CMK (cell line): ENCODE data around the gene FREM2.

Source experiments
- DNase-seq: peaks from one replicate; pipeline ENCODE4 v3.0.0-alpha.2; 2010; ENCODE audit warnings: low read depth

The FREM2 gene

DNA sequence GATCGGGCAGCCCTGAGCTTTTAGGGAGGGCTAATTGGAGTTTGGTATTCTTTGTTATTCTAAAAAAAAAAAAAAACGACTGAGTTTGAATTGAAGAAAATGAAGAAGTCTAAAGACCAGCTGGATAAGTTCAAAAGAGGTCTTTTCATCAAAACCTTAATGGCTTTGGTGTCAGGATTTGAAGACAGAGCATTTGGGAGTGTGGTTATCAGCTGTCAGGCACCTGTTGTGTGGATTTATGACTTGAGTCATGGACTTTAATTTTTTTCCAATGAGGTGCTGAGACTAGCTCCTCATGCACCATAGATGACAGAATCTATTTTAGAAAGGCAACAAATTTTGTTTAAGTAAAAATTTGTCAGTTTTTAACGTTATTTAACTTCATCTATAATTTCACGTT lies 72.5 kb downstream of the FREM2 start:
- no peak for DNase-seq

- no peak for DNase-seq
Observed at GRCh38 chr13:38763446-38764381, 76.8 kb downstream of the FREM2 start.

GRCh38 chr13:38766799-38767198 lies 79.9 kb downstream of the FREM2 start:
- no peak for DNase-seq

DNA sequence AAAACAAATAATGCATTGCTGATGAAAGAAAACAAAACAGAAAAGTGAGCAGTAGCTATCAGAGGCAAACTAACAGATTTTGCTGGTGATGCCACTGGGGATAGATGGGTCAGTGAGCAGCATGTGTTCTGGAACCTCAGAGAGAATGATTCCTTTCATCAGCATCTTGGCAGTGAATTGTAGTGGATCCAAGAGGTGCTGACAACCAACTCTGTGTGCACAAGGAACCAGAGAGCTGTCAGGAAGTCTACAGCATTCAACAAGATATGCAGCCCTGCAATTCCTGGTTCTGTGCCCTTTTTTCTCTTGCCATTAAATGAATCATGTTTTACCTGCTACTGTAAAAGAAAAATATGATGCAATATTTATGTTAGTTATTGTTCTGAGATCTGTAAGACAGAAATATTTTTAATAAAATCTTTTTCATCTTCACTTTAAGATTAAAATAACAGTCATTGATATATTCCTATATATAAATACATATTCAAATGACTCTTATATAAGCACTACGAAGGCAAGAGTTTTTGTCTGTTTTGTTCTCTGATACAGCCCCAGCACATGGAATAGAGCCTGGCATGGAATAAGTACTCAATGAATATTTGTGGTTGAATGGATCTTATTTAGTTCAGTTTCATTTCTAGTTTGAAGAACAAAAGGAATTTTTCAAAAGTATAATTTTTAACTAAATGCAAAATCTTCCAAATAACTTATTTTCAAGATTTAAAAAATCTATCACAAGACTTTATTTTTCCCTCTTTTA lies 80.8 kb downstream of the FREM2 start:
- no peak for DNase-seq

- DNase-seq = no peak
Observed at GRCh38 chr13:38769526-38769925, 82.6 kb downstream of the FREM2 start.

- no peak for DNase-seq
Observed at GRCh38 chr13:38775085-38775484, 88.2 kb downstream of the FREM2 start.

- DNase-seq = no peak
Observed at GRCh38 chr13:38777347-38778119, 90.7 kb downstream of the FREM2 start.

GRCh38 chr13:38781539-38781938 lies 94.7 kb downstream of the FREM2 start:
- no peak for DNase-seq

GRCh38 chr13:38784036-38784880 lies 97.4 kb downstream of the FREM2 start:
- DNase-seq = no peak

DNA sequence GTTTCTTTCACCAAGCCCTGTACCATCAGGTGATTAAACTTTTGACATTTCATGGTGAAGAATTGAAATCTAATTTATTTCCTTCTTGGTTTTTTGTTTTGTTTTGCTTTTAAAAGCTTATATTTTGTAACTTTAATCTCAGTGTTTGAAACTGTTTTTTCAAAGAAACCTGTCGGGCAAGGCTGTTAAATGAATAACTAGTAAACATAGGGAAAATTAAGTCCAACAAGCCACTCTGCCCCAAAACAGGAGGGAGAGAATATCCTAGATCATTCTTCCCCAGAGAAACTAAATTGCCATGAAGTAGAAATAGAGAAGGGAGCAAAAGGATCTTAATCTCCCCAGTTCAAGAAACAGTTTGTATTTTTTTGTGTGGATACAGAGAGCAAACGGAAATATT lies 98.2 kb downstream of the FREM2 start:
- no peak for DNase-seq

DNA sequence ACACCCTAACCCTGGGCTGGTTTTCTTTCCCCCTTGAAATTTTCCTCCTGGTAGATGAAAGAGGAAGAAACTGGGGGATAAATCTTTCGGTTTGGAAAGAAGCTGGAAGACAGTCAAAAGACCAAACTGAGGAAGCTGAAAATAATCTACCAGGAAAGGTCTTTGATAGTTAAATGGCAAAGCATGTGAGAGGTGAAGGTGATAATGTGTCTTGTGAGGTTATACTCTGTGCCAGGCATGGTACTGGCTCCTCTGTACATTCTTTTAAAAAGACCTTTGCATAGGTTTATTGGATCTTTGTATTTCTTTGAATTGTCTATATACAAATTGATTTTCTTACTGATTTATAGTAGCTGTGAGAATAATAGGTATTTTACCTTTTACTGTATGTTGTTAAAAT lies 98.6 kb downstream of the FREM2 start:
- no peak for DNase-seq

DNA sequence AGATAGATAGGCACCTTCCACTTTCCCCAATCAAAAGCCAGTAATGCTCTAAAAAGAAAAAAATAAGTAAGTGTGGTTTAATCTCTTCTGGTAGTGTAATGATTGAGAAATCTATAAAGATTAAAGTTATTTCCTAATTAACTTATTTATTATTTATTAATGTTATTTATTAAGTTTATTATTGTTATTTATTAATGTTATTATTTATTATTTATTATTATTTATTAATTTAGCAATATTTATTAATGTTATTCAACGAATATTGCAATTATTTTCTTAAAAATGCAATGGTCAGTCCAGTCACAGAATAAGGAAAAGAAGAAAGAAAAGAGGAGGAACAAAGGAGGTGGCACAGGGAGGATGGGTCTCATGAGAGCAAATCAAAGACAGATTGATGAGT lies 100.7 kb downstream of the FREM2 start:
- DNase-seq = no peak

GRCh38 chr13:38796890-38797289 lies 110.0 kb downstream of the FREM2 start:
- DNase-seq = no peak

DNA sequence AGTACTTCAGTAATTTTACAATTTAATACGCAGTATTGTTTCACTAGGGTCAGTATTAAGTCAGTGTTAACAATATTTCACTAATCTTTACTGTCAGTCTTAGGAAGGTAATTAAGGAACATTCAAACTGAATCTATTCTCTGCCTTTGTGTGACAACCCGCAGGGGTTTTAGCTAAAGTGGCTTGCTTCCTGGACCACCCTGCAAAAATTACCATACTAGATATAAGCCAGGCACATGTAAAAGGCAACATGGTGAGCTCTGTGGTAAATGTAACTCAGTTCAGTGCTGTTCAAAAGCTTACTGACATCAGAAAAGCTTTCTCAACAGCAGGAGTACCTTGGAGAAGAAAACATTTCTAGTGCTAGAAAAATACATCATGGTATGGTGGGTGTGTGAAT lies 116.7 kb downstream of the FREM2 start:
- DNase-seq = no peak

GRCh38 chr13:38804061-38804460 lies 117.2 kb downstream of the FREM2 start:
- no peak for DNase-seq

DNA sequence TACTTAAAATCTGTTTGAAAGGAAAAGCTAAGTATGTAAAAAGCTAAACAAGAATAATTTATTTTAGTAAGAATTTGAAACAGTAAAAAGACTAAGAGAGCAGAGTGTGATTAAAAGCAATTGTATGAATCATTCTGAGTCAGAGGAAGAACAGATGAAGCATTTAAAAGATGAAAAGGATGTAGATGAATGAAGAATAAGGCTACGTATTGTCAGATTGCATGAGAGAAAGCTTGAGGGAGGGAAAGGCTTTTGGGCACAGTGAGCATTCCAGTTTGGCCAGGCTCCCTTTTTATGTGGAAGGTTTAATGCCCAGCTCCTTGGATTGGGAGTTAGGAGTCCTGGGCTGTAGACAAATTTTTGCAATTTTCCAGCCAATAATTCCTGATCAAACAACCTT lies 117.7 kb downstream of the FREM2 start:
- no peak for DNase-seq

- DNase-seq = no peak
Observed at GRCh38 chr13:38814331-38814730, 127.5 kb downstream of the FREM2 start.

DNA sequence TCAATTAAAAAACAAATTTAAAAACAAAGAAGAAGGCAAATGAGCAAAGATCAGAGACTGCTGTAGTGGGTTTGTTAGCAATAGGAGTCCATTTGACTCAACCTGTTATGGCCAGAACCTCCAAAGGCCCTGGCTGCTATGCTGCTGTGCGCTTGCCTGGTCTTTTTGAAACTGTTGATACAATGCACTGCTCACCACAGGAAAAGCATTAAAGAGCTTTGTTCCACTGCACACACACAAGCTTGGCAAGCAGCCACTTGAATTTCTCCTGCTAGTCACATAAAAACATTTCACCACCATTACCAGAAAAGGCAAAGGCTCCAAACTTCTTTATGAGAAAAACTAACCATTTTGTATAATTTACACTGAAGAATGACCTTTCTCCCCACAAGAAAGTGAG lies 132.2 kb downstream of the FREM2 start:
- DNase-seq = no peak

GRCh38 chr13:38819596-38819995 lies 132.7 kb downstream of the FREM2 start:
- no peak for DNase-seq

- DNase-seq = no peak
Observed at GRCh38 chr13:38821770-38822551, 135.1 kb downstream of the FREM2 start.

DNA sequence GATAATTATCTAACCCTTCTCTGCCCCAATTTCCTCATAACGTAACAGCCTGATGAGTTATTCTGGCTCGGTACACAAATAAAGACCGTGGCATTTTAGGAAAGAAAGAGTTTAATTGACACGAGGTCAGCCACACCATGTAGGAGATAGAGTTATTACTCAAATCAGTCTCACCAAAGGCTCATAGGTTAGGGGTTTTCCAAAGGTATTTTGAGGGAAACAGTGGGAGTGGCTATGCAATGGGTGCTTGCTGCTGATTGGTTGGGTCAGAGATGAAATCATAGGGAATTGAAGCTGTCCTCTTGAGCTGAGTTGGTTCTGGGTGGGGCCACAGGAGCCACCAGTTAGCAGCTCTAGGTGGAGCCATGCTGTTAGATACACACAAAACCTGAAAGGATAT lies 137.5 kb downstream of the FREM2 start:
- no peak for DNase-seq
